KOPT-K1 (cell line): ENCODE measurements around the gene NHSL1.

Experiments used
- H3K27ac ChIP-seq: fragments of 200-600 bp; sonication (generic); 2 replicates; pipeline ENCODE4 v1.5.1; 2016; ENCODE audit warnings: antibody characterized with exemption, mild to moderate bottlenecking, low read depth, low read length; ENCODE audit not compliant: poor library complexity, severe bottlenecking
- H3K36me3 ChIP-seq: fragments of 200-600 bp; sonication (generic); 2 replicates; pipeline ENCODE4 v1.5.1; 2017; ENCODE audit warnings: antibody characterized with exemption, mild to moderate bottlenecking, low read length, moderate library complexity; ENCODE audit not compliant: insufficient read depth
- H3K9me3 ChIP-seq: fragments of 200-600 bp; sonication (generic); 2 replicates; pipeline ENCODE4 v1.5.1; 2017; ENCODE audit warnings: antibody characterized with exemption, low read length, mild to moderate bottlenecking; ENCODE audit not compliant: insufficient read depth, poor library complexity, severe bottlenecking

The NHSL1 gene

DNA sequence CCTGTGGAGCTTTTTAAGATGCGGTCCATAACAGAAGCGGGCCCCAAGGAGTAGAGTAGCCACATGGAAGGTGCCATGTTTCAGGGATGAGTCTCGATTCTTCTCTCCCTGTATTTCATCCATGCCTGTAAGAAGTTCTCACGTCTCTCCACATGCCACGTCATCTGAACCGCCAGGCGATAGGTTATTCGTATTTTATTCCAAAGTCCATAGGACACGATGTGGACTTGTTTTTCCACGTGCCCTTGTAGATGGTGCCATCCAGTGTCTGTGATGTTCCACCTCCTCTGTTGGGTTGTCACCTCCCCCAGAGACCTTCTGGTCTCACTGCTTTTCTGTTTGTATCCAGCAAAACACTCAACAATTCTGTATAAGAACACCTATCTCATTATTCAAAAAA lies 77.7 kb downstream of the NHSL1 start:
- Histone ChIP-seq H3K27ac (no peak overlapping the region), H3K9me3 (no peaks in the 10 kb centered on the region), H3K36me3 (no peaks in the 10 kb centered on the region)

DNA sequence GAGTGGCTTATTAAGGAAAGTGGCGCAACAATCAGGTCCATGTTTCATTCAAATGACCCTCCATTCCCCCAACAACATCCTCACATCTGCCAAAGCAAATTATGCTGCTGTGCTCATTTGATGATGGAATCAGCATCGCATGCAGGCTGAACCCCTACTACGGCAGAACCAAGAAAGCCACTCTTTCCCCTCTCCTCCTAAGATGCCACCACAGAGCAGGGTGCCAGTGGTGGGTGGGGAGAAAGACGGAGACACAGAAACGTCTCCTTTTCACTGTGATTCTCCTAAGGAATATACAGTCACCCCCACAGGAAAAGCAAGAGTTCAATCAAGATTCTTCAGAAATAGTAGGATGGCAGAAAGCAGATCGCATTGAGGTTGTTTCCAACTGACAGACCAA lies 78.2 kb downstream of the NHSL1 start:
- no peak overlapping the region for H3K27ac ChIP-seq
- no peaks in the 10 kb centered on the region for H3K9me3 ChIP-seq
- no peaks in the 10 kb centered on the region for H3K36me3 ChIP-seq

DNA sequence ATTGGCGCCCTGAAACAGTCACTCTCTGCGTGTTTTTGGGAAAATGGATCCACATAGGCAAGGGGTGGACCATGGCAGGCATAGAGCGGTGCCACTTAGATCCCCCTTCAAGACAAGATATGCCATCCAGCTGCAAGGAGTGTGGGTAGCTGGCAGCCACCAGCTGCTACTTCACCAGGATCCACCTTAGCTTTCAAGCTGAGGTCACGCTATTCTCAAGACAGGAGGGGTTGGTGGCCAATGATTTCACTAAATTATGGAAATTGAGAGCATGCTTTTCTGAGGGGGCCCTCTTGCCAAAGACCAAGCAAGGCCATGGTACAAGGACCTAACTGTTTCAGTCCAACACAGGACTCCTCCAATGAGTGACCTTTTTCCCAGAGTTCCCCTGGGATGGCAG lies 78.9 kb downstream of the NHSL1 start:
- Histone ChIP-seq H3K9me3 (no peaks in the 10 kb centered on the region), H3K27ac (no peak overlapping the region), H3K36me3 (no peaks in the 10 kb centered on the region)

- no peaks in the 10 kb centered on the region for H3K36me3 ChIP-seq
- H3K27ac ChIP-seq: no peak overlapping the region
- no peaks in the 10 kb centered on the region for H3K9me3 ChIP-seq
Measured at GRCh38 chr6:138419766-138420165, 79.5 kb downstream of the NHSL1 start.

DNA sequence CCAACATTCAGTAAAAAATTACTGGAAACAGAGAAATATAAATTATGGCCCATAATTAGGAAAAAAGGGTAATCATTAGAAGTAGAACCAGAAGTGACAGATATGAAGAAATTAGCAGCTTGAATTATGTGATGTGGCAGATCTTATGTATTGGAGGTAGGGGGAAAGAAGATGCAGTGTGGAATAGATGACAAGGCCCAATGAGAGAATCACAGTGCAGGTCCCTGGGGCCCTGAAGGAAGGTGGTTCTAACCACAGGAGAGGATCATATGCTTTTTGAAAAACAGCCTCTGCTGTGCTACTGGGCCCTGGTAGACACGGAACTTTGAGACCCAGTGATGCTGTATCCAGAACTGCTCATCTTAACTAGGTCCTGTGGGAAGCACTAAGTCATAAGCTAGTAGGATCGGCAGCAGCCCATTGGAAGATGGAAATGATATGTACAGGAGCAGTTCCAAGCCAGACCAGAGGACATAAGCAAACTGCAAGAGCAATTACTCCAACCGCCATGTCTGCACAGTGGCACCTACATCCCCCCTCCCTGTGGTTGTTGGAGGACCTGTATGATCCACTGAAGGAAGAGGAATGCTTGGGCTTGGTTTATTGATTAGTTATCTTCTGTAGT lies 81.1 kb downstream of the NHSL1 start:
- Histone ChIP-seq H3K27ac (no peak overlapping the region), H3K9me3 (no peaks in the 10 kb centered on the region), H3K36me3 (no peaks in the 10 kb centered on the region)

DNA sequence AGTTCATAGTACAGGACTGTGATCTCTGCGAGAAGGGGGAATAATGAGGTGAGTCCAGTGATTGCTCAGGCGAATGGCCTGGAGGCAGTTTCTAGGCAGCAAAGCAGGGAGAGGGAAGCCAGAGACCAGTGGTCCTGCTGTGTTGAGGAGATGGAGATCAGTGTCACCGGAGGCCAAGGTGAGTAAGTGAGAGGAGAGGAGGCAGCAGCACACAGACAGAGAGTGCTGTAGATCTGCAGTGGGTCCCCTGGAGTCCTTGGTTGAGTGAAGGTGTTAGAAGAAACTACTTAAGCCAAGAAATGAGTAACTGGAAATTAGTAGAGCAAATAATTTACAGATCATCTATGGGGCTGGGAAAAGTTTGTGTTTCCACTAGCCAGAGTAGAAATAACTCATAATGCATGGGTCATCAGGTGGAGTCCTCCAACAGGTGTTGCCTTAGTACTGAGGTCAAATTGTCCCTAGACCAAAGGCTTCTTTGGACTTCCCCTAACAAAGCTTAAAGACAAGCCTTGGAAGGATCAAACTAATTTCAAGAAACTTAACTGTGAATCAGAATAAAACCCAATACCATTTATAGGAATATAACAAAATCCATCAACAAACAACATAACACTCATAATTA lies 81.7 kb downstream of the NHSL1 start:
- Histone ChIP-seq H3K36me3 (no peaks in the 10 kb centered on the region), H3K27ac (no peak overlapping the region)

DNA sequence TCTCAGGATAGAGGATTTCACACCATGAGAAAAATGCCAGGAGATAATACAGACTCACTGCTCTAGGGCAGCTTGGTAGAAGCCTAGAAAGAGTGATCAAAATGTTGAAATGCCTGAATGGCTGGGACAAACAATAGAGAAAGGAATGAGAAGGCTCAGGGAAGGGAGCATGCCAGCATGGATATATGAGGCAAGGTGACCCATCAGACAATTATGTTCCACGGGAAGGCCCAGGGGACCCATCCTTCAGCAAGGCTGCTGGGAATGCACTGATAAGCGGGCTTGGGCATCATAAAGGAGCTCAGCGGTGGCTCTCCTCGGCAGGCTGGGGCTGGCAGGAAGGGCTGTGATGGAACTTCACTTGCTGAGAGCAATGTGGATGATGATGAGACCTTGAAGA lies 83.1 kb downstream of the NHSL1 start:
- Histone ChIP-seq H3K9me3 (no peaks in the 10 kb centered on the region), H3K27ac (no peak overlapping the region), H3K36me3 (no peaks in the 10 kb centered on the region)

More for the DNA sequence above, 81.7 kb downstream of the NHSL1 start:
- H3K9me3 ChIP-seq: no peaks in the 10 kb centered on the region

- no peaks in the 10 kb centered on the region for H3K36me3 ChIP-seq
- H3K27ac ChIP-seq: no peak overlapping the region
- no peaks in the 10 kb centered on the region for H3K9me3 ChIP-seq
Measured at GRCh38 chr6:138415125-138415524, 84.2 kb downstream of the NHSL1 start.

- H3K27ac ChIP-seq: no peak overlapping the region
- no peaks in the 10 kb centered on the region for H3K9me3 ChIP-seq
- no peaks in the 10 kb centered on the region for H3K36me3 ChIP-seq
Measured at GRCh38 chr6:138410972-138411880, 88.1 kb downstream of the NHSL1 start.

- Histone ChIP-seq H3K36me3 (no peaks in the 10 kb centered on the region), H3K9me3 (no peaks in the 10 kb centered on the region), H3K27ac (no peak overlapping the region)
Measured at GRCh38 chr6:138410048-138410735, 89.1 kb downstream of the NHSL1 start.

DNA sequence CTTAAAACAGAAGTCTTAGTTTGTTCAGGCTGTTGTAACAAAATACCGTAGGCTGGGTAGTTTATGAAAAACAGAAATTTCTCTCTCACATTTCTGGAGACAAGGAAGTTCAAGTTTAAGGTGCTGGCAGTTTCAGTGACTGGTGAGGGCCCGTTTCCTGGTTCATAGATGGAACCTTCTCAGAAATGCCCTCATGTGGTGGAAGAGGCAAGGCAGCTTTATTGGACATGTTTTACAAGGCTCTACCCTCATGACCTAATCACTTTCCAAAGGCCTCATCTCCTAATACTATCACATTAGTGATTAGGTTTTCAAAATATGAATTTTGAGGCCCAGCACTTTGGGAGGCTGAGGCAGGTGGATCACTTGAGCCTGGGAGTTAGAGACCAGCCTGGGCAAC lies 92.9 kb downstream of the NHSL1 start:
- no peaks in the 10 kb centered on the region for H3K9me3 ChIP-seq
- no peaks in the 10 kb centered on the region for H3K36me3 ChIP-seq
- no peak overlapping the region for H3K27ac ChIP-seq

GRCh38 chr6:138405816-138406413 lies 93.4 kb downstream of the NHSL1 start:
- Histone ChIP-seq H3K36me3 (no peaks in the 10 kb centered on the region), H3K27ac (no peak overlapping the region), H3K9me3 (no peaks in the 10 kb centered on the region)

- H3K27ac ChIP-seq: no peak overlapping the region
- H3K36me3 ChIP-seq: no peaks in the 10 kb centered on the region
- no peaks in the 10 kb centered on the region for H3K9me3 ChIP-seq
Measured at GRCh38 chr6:138404666-138405337, 94.5 kb downstream of the NHSL1 start.
